Head of caudate nucleus (tissue), 42 donors: ENCODE measurements around the gene AHCYL1.

ENCODE experiments used
- DNase-seq, 42 donors: peaks; one replicate each; pipeline versions ENCODE4 v3.0.0 to v3.0.0-alpha.2; 2020 to 2021; ENCODE audit warnings: mixed read lengths in 7 of 42
- intact Hi-C: fragments of 100-400 bp; cut with DNase I; formaldehyde crosslinking; loops from one replicate; pipeline ENCODE4 v1.15.0; 2022

Gene AHCYL1

GRCh38 chr1:110053552-110054428 lies 69.2 kb downstream of the AHCYL1 start:
- DNase-seq: peak; percentile 31 to 92 (median 80)
- intact Hi-C loops: loop anchor here (5.0 to 10.0 kb wide), 2 partner anchors 49 to 291 kb away; no protein-coding TSS in a partner anchor

- DNase-seq: no peak
- intact Hi-C loops: loop anchor here (10.0 kb wide), 1 partner anchor 289 kb away; no protein-coding TSS in a partner anchor
Observed at GRCh38 chr1:110055493-110056284, 71.1 kb downstream of the AHCYL1 start.

GRCh38 chr1:110056285-110056683 lies 71.7 kb downstream of the AHCYL1 start:
- intact Hi-C loops: loop anchor here (10.0 kb wide), 1 partner anchor 289 kb away; no protein-coding TSS in a partner anchor

GRCh38 chr1:110056776-110057175 lies 72.2 kb downstream of the AHCYL1 start:
- intact Hi-C loops: loop anchor here (10.0 kb wide), 1 partner anchor 288 kb away; no protein-coding TSS in a partner anchor
- no peak for DNase-seq

More at GRCh38 chr1:110056285-110056683, 71.7 kb downstream of the AHCYL1 start:
- no peak for DNase-seq

- DNase-seq: no peak
- intact Hi-C loops: loop anchor here (10.0 kb wide), 1 partner anchor 287 kb away; no protein-coding TSS in a partner anchor
Observed at GRCh38 chr1:110057963-110058518, 73.5 kb downstream of the AHCYL1 start.

- intact Hi-C loops: loop anchor here (10.0 kb wide), 1 partner anchor 286 kb away; no protein-coding TSS in a partner anchor
- DNase-seq: no peak
Observed at GRCh38 chr1:110058591-110058990, 74.0 kb downstream of the AHCYL1 start.

- no peak for DNase-seq
- intact Hi-C loops: loop anchor here (10.0 kb wide), 1 partner anchor 286 kb away; no protein-coding TSS in a partner anchor
Observed at GRCh38 chr1:110059133-110059863, 74.7 kb downstream of the AHCYL1 start.

- intact Hi-C loops: no loop called here
- peak in 21 of 42 donors; percentile 10 to 70 (median 35) for DNase-seq
Observed at GRCh38 chr1:110060034-110060661, 75.6 kb downstream of the AHCYL1 start.

GRCh38 chr1:110060662-110061060 lies 76.1 kb downstream of the AHCYL1 start:
- DNase-seq: no peak
- intact Hi-C loops: no loop called here

GRCh38 chr1:110061341-110061740 lies 76.8 kb downstream of the AHCYL1 start:
- intact Hi-C loops: no loop called here
- no peak for DNase-seq

- intact Hi-C loops: no loop called here
- no peak for DNase-seq
Observed at GRCh38 chr1:110062612-110063011, 78.0 kb downstream of the AHCYL1 start.

GRCh38 chr1:110063781-110064180 lies 79.2 kb downstream of the AHCYL1 start:
- intact Hi-C loops: no loop called here
- DNase-seq: no peak

GRCh38 chr1:110064576-110065337 lies 80.2 kb downstream of the AHCYL1 start:
- intact Hi-C loops: no loop called here
- no peak for DNase-seq

GRCh38 chr1:110065841-110066240 lies 81.3 kb downstream of the AHCYL1 start:
- intact Hi-C loops: no loop called here
- DNase-seq: no peak

GRCh38 chr1:110067479-110067892 lies 82.9 kb downstream of the AHCYL1 start:
- intact Hi-C loops: no loop called here
- no peak for DNase-seq

- intact Hi-C loops: no loop called here
Observed at GRCh38 chr1:110067893-110068645, 83.5 kb downstream of the AHCYL1 start.

More at GRCh38 chr1:110067893-110068645, 83.5 kb downstream of the AHCYL1 start:
- DNase-seq: no peak
